CD14-positive monocyte (primary cell): Measurements from ENCODE around the gene IMMP2L. TPM values are rescaled to one million over a fixed set of nuclear protein-coding genes. Genes with fewer than 3 reads are reported as not detected.

Source experiments
- DNase-seq, 3 donors: peaks; one replicate each; pipeline ENCODE4 v3.0.0-alpha.2; 2011 to 2022
- H2AFZ ChIP-seq: 2 replicates; pipeline ENCODE4 v1.6.0; 2012; ENCODE audit warnings: mild to moderate bottlenecking, low read depth, low read length, inconsistent platforms; ENCODE audit not compliant: insufficient read depth, poor library complexity, severe bottlenecking
- H3K27ac ChIP-seq, 2 donors: 1 replicate in 1 of 2; 2 replicates in 1 of 2; pipeline ENCODE4 v1.5.1; 2012 to 2013; ENCODE audit warnings: low read length in 2 of 2, control low read depth in 1 of 2, inconsistent platforms in 1 of 2, low read depth in 1 of 2, mild to moderate bottlenecking in 1 of 2
- H3K27me3 ChIP-seq, 2 donors: one replicate each; pipeline versions ENCODE4 v1.6.0 to v1.6.1; 2011 to 2013; ENCODE audit warnings: low read length in 2 of 2; ENCODE audit not compliant: control insufficient read depth in 2 of 2, insufficient read depth in 2 of 2
- H3K36me3 ChIP-seq, 2 donors: replicated peaks in 1 of 2; 1 replicate in 1 of 2; 2 replicates in 1 of 2; pipeline versions ENCODE4 v1.5.1 to v1.6.1; 2012 to 2013; ENCODE audit warnings: low read length in 2 of 2, control low read depth in 1 of 2, inconsistent platforms in 1 of 2, mild to moderate bottlenecking in 1 of 2; ENCODE audit not compliant: insufficient read depth in 2 of 2, control insufficient read depth in 1 of 2
- H3K4me1 ChIP-seq, 2 donors: 1 replicate in 1 of 2; 2 replicates in 1 of 2; pipeline versions ENCODE4 v1.5.1 to v1.6.1; 2012 to 2013; ENCODE audit warnings: low read length in 2 of 2, control low read depth in 1 of 2, inconsistent platforms in 1 of 2, mild to moderate bottlenecking in 1 of 2, moderate library complexity in 1 of 2; ENCODE audit not compliant: insufficient read depth in 2 of 2, control insufficient read depth in 1 of 2
- H3K4me2 ChIP-seq: replicated peaks from 2 replicates; pipeline ENCODE3; 2012; ENCODE audit warnings: low read length, moderate library complexity, mild to moderate bottlenecking; ENCODE audit not compliant: poor library complexity, severe bottlenecking; ENCODE audit errors: extremely low read depth
- H3K4me3 ChIP-seq, 3 experiments: fragments of 200-600 bp in 1 of 3; sonication (generic) in 1 of 3; replicated peaks in 1 of 3; 1 replicate in 2 of 3; 2 replicates in 1 of 3; pipeline ENCODE4 v1.5.1; 2011 to 2013; ENCODE audit warnings: low read length in 3 of 3, mild to moderate bottlenecking in 3 of 3, control low read depth in 2 of 3, low read depth in 2 of 3, inconsistent platforms in 1 of 3, moderate library complexity in 1 of 3
- H3K79me2 ChIP-seq: 2 replicates; pipeline ENCODE4 v1.6.0; 2012; ENCODE audit warnings: mild to moderate bottlenecking, control low read depth, inconsistent platforms, low read length, moderate library complexity; ENCODE audit not compliant: insufficient read depth
- H3K9ac ChIP-seq: 2 replicates; pipeline ENCODE4 v1.6.0; 2017; ENCODE audit warnings: low read length, mild to moderate bottlenecking; ENCODE audit not compliant: insufficient read depth, poor library complexity, severe bottlenecking
- H3K9me3 ChIP-seq, 2 donors: replicated peaks in 1 of 2; 1 replicate in 1 of 2; 2 replicates in 1 of 2; pipeline versions ENCODE4 v1.5.1 to v1.6.1; 2012 to 2013; ENCODE audit warnings: low read length in 2 of 2, control low read depth in 1 of 2; ENCODE audit not compliant: control insufficient read depth in 1 of 2, insufficient read depth in 1 of 2
- H4K20me1 ChIP-seq: 2 replicates; pipeline ENCODE4 v1.6.0; 2012; ENCODE audit warnings: mild to moderate bottlenecking, low read length, control low read depth, moderate library complexity; ENCODE audit not compliant: insufficient read depth
- H3K27ac Mint-ChIP-seq, 7 donors: one replicate each; pipeline ENCODE4 v1.8.0; 2020; ENCODE audit warnings: mild to moderate bottlenecking in 7 of 7, mixed read lengths in 7 of 7, moderate library complexity in 6 of 7, inconsistent platforms in 2 of 7
- H3K27me3 Mint-ChIP-seq, 3 donors: one replicate each; pipeline ENCODE4 v1.8.0; 2021 to 2022; ENCODE audit warnings: low read depth in 3 of 3, mild to moderate bottlenecking in 3 of 3, mixed read lengths in 3 of 3, moderate library complexity in 3 of 3, inconsistent platforms in 1 of 3
- H3K36me3 Mint-ChIP-seq, 2 donors: one replicate each; pipeline ENCODE4 v1.8.0; 2020; ENCODE audit warnings: mixed read lengths in 2 of 2, inconsistent platforms in 1 of 2, mild to moderate bottlenecking in 1 of 2
- H3K4me1 Mint-ChIP-seq: one replicate; pipeline ENCODE4 v1.8.0; 2020; ENCODE audit warnings: mild to moderate bottlenecking, mixed read lengths
- H3K4me3 Mint-ChIP-seq, 2 donors: one replicate each; pipeline ENCODE4 v1.8.0; 2020; ENCODE audit warnings: mild to moderate bottlenecking in 2 of 2, mixed read lengths in 2 of 2, moderate library complexity in 1 of 2
- H3K9me3 Mint-ChIP-seq, 7 donors: one replicate each; pipeline ENCODE4 v1.8.0; 2020 to 2022; ENCODE audit warnings: mixed read lengths in 7 of 7, mild to moderate bottlenecking in 6 of 7, moderate library complexity in 6 of 7, inconsistent platforms in 2 of 7
- WGBS: methylation state at CpG from one replicate; pipeline ENCODE4 v1.1.5; 2013; ENCODE audit warnings: missing lambda C conversion rate; ENCODE audit not compliant: insufficient coverage; 5-methylcytosine and 5-hydroxymethylcytosine counted together
- intact Hi-C, 2 donors: fragments of 100-400 bp; cut with micrococcal nuclease; formaldehyde crosslinking; loops; one replicate each; pipeline versions ENCODE4 v1.15.0 to v1.15.1; 2023
- polyA plus RNA-seq, 3 donors: library from polyadenylated mRNA; depleted of rRNA in 1 of 3; unstranded in 2 of 3; stranded (reverse) in 1 of 3; fragments of 300-500 nt in 2 of 3; fragments of >200 nt in 1 of 3; fragmentation: Illumina TruSeq in 2 of 3; gene quantifications; 1 replicate in 2 of 3; 2 replicates in 1 of 3; pipeline ENCODE4 v1.2.3, GENCODE V29; 2012 to 2021
- TF ChIP-seq, protein P1 (sequence below): fragments of 200-600 bp; IDR thresholded peaks from one replicate; pipeline ENCODE4 v1.8.0; 2022; ENCODE audit warnings: antibody characterized with exemption, mild to moderate bottlenecking

IMMP2L gene
- polyA plus RNA-seq, 3 donors = 1.9 to 6.4 (median 6.2) TPM

DNA sequence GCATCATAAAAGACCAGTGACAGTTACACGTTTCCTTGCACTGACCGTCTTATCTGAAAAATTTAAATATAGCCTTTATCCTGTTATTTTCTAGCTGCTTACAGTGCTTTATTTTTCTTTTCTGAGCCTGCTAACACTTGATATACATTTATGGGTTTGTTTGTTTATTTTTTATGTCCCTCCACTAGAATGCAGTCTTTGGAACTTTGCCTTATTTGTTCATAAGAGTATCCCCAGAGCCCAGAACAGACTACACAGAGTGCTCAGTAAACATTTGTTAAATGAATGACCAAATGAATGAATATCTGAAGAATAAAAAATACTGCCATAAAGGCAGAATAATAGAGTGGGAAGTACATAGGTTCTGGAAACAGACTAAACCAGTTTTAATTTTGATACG, 673.7 kb downstream of the IMMP2L start:
- H3K9ac ChIP-seq = no peak overlapping the region
- no peaks in the 10 kb centered on the region for H3K27me3 ChIP-seq
- Mint-ChIP-seq H3K27ac (no peak overlapping the region), H3K9me3 (peaks cover 0 to 3% (median 0%) of the 10 kb centered on the region in 7 donors), H3K36me3 (no peaks in the 10 kb centered on the region), H3K27me3 (no peaks in the 10 kb centered on the region), H3K4me3 (no peak overlapping the region), H3K4me1 (no peaks in the 10 kb centered on the region)
- no peak overlapping the region for H2AFZ ChIP-seq
- no peaks in the 10 kb centered on the region for H3K4me1 ChIP-seq
- no peaks in the 10 kb centered on the region for H3K79me2 ChIP-seq
- DNase-seq = no peak
- no peaks in the 10 kb centered on the region for H3K36me3 ChIP-seq
- WGBS = no CpG with 5 or more reads among the region's 3 CpGs
- H4K20me1 ChIP-seq = no peaks in the 10 kb centered on the region
- H3K27ac ChIP-seq = no peak overlapping the region
- intact Hi-C loops = no loop called here
- no peak overlapping the region for H3K4me3 ChIP-seq
- no peak overlapping the region for H3K4me2 ChIP-seq
- H3K9me3 ChIP-seq = no peaks in the 10 kb centered on the region
- TF ChIP-seq, protein P1, sequence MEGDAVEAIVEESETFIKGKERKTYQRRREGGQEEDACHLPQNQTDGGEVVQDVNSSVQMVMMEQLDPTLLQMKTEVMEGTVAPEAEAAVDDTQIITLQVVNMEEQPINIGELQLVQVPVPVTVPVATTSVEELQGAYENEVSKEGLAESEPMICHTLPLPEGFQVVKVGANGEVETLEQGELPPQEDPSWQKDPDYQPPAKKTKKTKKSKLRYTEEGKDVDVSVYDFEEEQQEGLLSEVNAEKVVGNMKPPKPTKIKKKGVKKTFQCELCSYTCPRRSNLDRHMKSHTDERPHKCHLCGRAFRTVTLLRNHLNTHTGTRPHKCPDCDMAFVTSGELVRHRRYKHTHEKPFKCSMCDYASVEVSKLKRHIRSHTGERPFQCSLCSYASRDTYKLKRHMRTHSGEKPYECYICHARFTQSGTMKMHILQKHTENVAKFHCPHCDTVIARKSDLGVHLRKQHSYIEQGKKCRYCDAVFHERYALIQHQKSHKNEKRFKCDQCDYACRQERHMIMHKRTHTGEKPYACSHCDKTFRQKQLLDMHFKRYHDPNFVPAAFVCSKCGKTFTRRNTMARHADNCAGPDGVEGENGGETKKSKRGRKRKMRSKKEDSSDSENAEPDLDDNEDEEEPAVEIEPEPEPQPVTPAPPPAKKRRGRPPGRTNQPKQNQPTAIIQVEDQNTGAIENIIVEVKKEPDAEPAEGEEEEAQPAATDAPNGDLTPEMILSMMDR = no peak

- no peaks in the 10 kb centered on the region for H3K79me2 ChIP-seq
- no peak overlapping the region for H3K27ac Mint-ChIP-seq
- H4K20me1 ChIP-seq = no peaks in the 10 kb centered on the region
- H3K9me3 Mint-ChIP-seq = peaks cover 0 to 8% (median 0%) of the 10 kb centered on the region in 7 donors
- WGBS = 100% methylated on average over 1 of the region's 4 CpGs
- H3K9me3 ChIP-seq = no peaks in the 10 kb centered on the region
- no peaks in the 10 kb centered on the region for H3K36me3 ChIP-seq
- no peak overlapping the region for H3K4me3 ChIP-seq
- intact Hi-C loops = no loop called here
- no peaks in the 10 kb centered on the region for H3K36me3 Mint-ChIP-seq
- no peaks in the 10 kb centered on the region for H3K4me1 ChIP-seq
- TF ChIP-seq, protein P1 = no peak
- H2AFZ ChIP-seq = no peak overlapping the region
- no peaks in the 10 kb centered on the region for H3K27me3 ChIP-seq
- H3K9ac ChIP-seq = no peak overlapping the region
- no peak overlapping the region for H3K4me2 ChIP-seq
- H3K27me3 Mint-ChIP-seq = no peaks in the 10 kb centered on the region
- no peaks in the 10 kb centered on the region for H3K4me1 Mint-ChIP-seq
- H3K4me3 Mint-ChIP-seq = no peak overlapping the region
- no peak overlapping the region for H3K27ac ChIP-seq
- DNase-seq = no peak
Observed at GRCh38 chr7:110885474-110885873, 676.8 kb downstream of the IMMP2L start.
